Calu3 (cell line): ENCODE results near the gene CMYA5. TPM values are rescaled to one million over a fixed set of nuclear protein-coding genes. Genes with fewer than 3 reads are reported as not detected.

ENCODE experiments used
- BruUV-seq: library from RNA; stranded (reverse); fragments of 400-500 nt; replicated peaks from 2 replicates; lab custom pipeline; 2021; lab: Mats Ljungman, UMichigan
- CTCF ChIA-PET: fragments of 300-600 bp; sonication (Branson Sonifier 250); formaldehyde crosslinking; loops from one replicate; lab custom pipeline; 2022; ENCODE audit warnings: antibody characterized with exemption; lab: Charles Lee
- DNase-seq: peaks from one replicate; pipeline ENCODE4 v3.0.0; 2022
- H3K27ac Mint-ChIP-seq: one replicate; pipeline ENCODE4 v1.8.0; 2022; ENCODE audit warnings: mixed read lengths; ENCODE audit not compliant: unreplicated experiment
- H3K27me3 Mint-ChIP-seq: one replicate; pipeline ENCODE4 v1.8.0; 2022; ENCODE audit warnings: mixed read lengths; ENCODE audit not compliant: unreplicated experiment
- H3K36me3 Mint-ChIP-seq: one replicate; pipeline ENCODE4 v1.8.0; 2022; ENCODE audit warnings: mild to moderate bottlenecking, moderate library complexity, mixed read lengths; ENCODE audit not compliant: insufficient read depth, unreplicated experiment
- H3K4me1 Mint-ChIP-seq: one replicate; pipeline ENCODE4 v1.8.0; 2022; ENCODE audit warnings: mild to moderate bottlenecking, low read depth, mixed read lengths; ENCODE audit not compliant: unreplicated experiment
- H3K4me3 Mint-ChIP-seq: one replicate; pipeline ENCODE4 v1.8.0; 2022; ENCODE audit warnings: mild to moderate bottlenecking, low read depth, moderate library complexity, mixed read lengths; ENCODE audit not compliant: unreplicated experiment
- H3K9me3 Mint-ChIP-seq: one replicate; pipeline ENCODE4 v1.8.0; 2022; ENCODE audit warnings: low read depth, mixed read lengths; ENCODE audit not compliant: unreplicated experiment
- CTCF ChIP-seq: fragments of 200-600 bp; IDR thresholded peaks from one replicate; pipeline ENCODE4 v1.8.0; 2022; ENCODE audit warnings: antibody characterized with exemption; ENCODE audit not compliant: unreplicated experiment
- intact Hi-C: fragments of 100-400 bp; cut with micrococcal nuclease; formaldehyde crosslinking; loops from one replicate; pipeline ENCODE4 v1.10.0; 2022; ENCODE audit not compliant: unreplicated experiment
- total RNA-seq: library from RNA; stranded (reverse); gene quantifications from 2 replicates; pipeline ENCODE4 v1.2.3, GENCODE V29; 2022

The CMYA5 gene
- total RNA-seq, 1 experiment from 2014 or later, result 3.3 TPM

DNA sequence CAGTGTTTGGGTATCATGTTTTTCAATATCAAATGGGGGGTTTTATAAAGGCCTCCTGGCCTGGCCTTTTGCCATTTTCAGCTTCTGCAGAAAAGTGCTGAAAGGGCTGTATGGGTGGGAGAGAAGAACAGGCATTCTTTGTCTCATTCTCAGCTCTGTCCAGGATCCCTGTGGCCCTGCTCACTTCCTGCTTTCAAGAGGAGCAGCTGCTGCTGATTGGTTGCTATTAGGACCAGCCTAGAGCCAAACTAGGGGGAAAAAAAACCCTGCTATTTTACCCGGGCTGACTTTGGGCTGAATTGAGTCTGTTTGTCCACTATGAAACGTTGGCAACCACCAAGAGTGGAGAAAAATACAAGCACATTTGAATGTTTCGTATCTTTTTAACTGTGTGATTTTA, 117.1 kb downstream of the CMYA5 start:
- no peak overlapping the region for H3K4me3 Mint-ChIP-seq
- no peak for DNase-seq
- no TSS peak for BruUV-seq
- H3K27me3 Mint-ChIP-seq, result no peaks in the 10 kb centered on the region
- intact Hi-C loops, result no loop called here
- no peaks in the 10 kb centered on the region for H3K36me3 Mint-ChIP-seq
- no peaks in the 10 kb centered on the region for H3K9me3 Mint-ChIP-seq
- no peak overlapping the region for H3K27ac Mint-ChIP-seq
- H3K4me1 Mint-ChIP-seq, result no peaks in the 10 kb centered on the region
- TF ChIP-seq CTCF, result no peak
- CTCF ChIA-PET, result no interaction called here

DNA sequence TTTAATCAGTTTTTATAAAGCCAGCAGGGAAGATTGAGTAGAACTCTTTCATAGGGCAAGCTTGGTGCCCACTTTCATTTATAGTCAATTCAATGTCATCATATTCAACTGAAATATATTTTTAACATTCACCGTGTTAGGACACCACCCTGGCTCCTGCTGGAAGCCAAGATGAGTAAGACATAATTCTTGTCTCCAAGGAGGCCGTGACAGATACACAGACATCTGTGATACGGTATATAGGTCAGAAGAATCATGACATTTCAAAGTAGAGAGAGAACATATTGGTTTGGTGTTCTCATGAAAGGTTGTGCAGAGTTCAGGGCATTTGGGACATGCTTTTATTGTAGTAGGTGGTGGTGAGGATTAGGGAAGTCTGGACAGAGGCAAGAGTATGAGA, 120.1 kb downstream of the CMYA5 start:
- Mint-ChIP-seq H3K4me3 (no peak overlapping the region), H3K27ac (no peak overlapping the region), H3K4me1 (no peaks in the 10 kb centered on the region), H3K27me3 (peaks cover 7% of the 10 kb centered on the region), H3K9me3 (no peaks in the 10 kb centered on the region), H3K36me3 (no peaks in the 10 kb centered on the region)
- DNase-seq, result no peak
- BruUV-seq, result no TSS peak
- intact Hi-C loops, result no loop called here
- CTCF ChIA-PET, result no interaction called here
- TF ChIP-seq CTCF, result no peak

- no peak for DNase-seq
- no peak overlapping the region for H3K4me3 Mint-ChIP-seq
- peaks cover 20% of the 10 kb centered on the region for H3K27me3 Mint-ChIP-seq
- TF ChIP-seq CTCF, result no peak
- H3K4me1 Mint-ChIP-seq, result no peaks in the 10 kb centered on the region
- no peaks in the 10 kb centered on the region for H3K36me3 Mint-ChIP-seq
- CTCF ChIA-PET, result no interaction called here
- no TSS peak for BruUV-seq
- H3K9me3 Mint-ChIP-seq, result no peaks in the 10 kb centered on the region
- intact Hi-C loops, result no loop called here
- H3K27ac Mint-ChIP-seq, result no peak overlapping the region
These were observed 121.4 kb downstream of the CMYA5 start for GRCh38 chr5:79811081-79811480.

DNA sequence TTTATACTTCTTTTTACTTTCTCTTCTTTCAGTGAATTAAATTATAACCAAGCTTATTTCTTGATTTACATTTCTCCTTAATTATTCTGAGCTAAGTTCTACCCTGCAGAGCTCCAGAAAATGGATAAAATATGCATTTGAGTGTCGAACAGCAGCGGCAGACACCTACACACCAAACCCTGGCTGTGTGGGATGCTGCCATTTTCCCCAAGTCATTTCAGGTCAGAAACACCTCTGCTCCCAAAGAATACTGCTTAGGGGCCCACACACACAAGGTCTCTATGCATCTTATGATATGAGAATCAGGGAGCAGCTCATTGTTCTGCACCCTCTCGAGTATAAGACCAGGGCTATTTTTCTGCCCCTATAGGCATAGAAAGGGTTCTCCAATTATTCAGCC, 122.3 kb downstream of the CMYA5 start:
- no peak for DNase-seq
- H3K36me3 Mint-ChIP-seq, result no peaks in the 10 kb centered on the region
- BruUV-seq, result no TSS peak
- no peak overlapping the region for H3K4me3 Mint-ChIP-seq
- TF ChIP-seq CTCF, result no peak
- no peak overlapping the region for H3K27ac Mint-ChIP-seq
- H3K9me3 Mint-ChIP-seq, result no peaks in the 10 kb centered on the region
- H3K4me1 Mint-ChIP-seq, result no peaks in the 10 kb centered on the region
- intact Hi-C loops, result no loop called here
- CTCF ChIA-PET, result no interaction called here
- H3K27me3 Mint-ChIP-seq, result peaks cover 29% of the 10 kb centered on the region
